CD4-positive, CD25-positive, alpha-beta regulatory T cell (primary cell): Measurements from ENCODE around the gene ARL10. TPM values are rescaled to one million over a fixed set of nuclear protein-coding genes. Genes with fewer than 3 reads are reported as not detected.

Source experiments
- ATAC-seq, 2 donors: fragments of 150-1000 bp; cut with Tn5 transposase; one replicate each; pipeline ENCODE4 v1.10.0; 2021; ENCODE audit warnings: low read depth in 2 of 2, moderate number of reproducible peaks in 2 of 2, moderate library complexity in 1 of 2
- DNase-seq, 3 donors: peaks; one replicate each; pipeline versions ENCODE4 v3.0.0 to v3.0.0-alpha.2; 2012 to 2022; ENCODE audit warnings: mixed read lengths in 1 of 3
- H3K27ac ChIP-seq: one replicate; pipeline ENCODE4 v1.7.0; 2013; ENCODE audit warnings: mild to moderate bottlenecking, low read length; ENCODE audit not compliant: insufficient read depth, poor library complexity, severe bottlenecking
- H3K27me3 ChIP-seq: one replicate; pipeline ENCODE4 v1.7.0; 2013; ENCODE audit warnings: low read length; ENCODE audit not compliant: control insufficient read depth, insufficient read depth
- H3K36me3 ChIP-seq: one replicate; pipeline ENCODE4 v1.7.0; 2013; ENCODE audit warnings: mild to moderate bottlenecking, low read length, moderate library complexity; ENCODE audit not compliant: control insufficient read depth, insufficient read depth
- H3K4me1 ChIP-seq: 2 replicates; pipeline ENCODE4 v1.7.0; 2013; ENCODE audit warnings: mild to moderate bottlenecking, low read length; ENCODE audit not compliant: insufficient read depth, control insufficient read depth, poor library complexity, severe bottlenecking
- H3K4me3 ChIP-seq: one replicate; pipeline ENCODE4 v1.7.0; 2013; ENCODE audit warnings: low read depth, mild to moderate bottlenecking, low read length, moderate library complexity
- H3K9me3 ChIP-seq, 2 experiments: 1 replicate in 1 of 2; 2 replicates in 1 of 2; pipeline ENCODE4 v1.7.0; 2013; ENCODE audit warnings: low read length in 2 of 2, mild to moderate bottlenecking in 1 of 2, moderate library complexity in 1 of 2; ENCODE audit not compliant: control insufficient read depth in 2 of 2
- H3K27ac Mint-ChIP-seq, 3 donors: one replicate each; pipeline ENCODE4 v1.8.0; 2020 to 2022; ENCODE audit warnings: mild to moderate bottlenecking in 3 of 3, mixed read lengths in 3 of 3, moderate library complexity in 2 of 3
- H3K27me3 Mint-ChIP-seq: one replicate; pipeline ENCODE4 v1.8.0; 2022; ENCODE audit warnings: mild to moderate bottlenecking, mixed read lengths
- H3K36me3 Mint-ChIP-seq: one replicate; pipeline ENCODE4 v1.8.0; 2020; ENCODE audit warnings: mixed read lengths
- H3K4me1 Mint-ChIP-seq, 4 donors: one replicate each; pipeline ENCODE4 v1.8.0; 2020 to 2022; ENCODE audit warnings: mixed read lengths in 4 of 4, mild to moderate bottlenecking in 1 of 4
- H3K4me3 Mint-ChIP-seq, 4 donors: one replicate each; pipeline ENCODE4 v1.8.0; 2020 to 2022; ENCODE audit warnings: mild to moderate bottlenecking in 4 of 4, mixed read lengths in 4 of 4, moderate library complexity in 3 of 4
- H3K9me3 Mint-ChIP-seq, 7 donors: one replicate each; pipeline ENCODE4 v1.8.0; 2020 to 2022; ENCODE audit warnings: mixed read lengths in 7 of 7, mild to moderate bottlenecking in 3 of 7, moderate library complexity in 2 of 7
- polyA plus RNA-seq, 4 donors: library from polyadenylated mRNA; unstranded; fragments of 300-500 nt; fragmentation: Illumina TruSeq; gene quantifications; one replicate each; pipeline ENCODE4 v1.2.3, GENCODE V29; 2021
- total RNA-seq: library from RNA; stranded (reverse); gene quantifications from one replicate; pipeline ENCODE4 v1.2.3, GENCODE V29; 2022

Gene ARL10
- total and polyA plus RNA-seq, 5 donors from 2014 or later: 1.6 to 4.8 (median 2.3) TPM

DNA sequence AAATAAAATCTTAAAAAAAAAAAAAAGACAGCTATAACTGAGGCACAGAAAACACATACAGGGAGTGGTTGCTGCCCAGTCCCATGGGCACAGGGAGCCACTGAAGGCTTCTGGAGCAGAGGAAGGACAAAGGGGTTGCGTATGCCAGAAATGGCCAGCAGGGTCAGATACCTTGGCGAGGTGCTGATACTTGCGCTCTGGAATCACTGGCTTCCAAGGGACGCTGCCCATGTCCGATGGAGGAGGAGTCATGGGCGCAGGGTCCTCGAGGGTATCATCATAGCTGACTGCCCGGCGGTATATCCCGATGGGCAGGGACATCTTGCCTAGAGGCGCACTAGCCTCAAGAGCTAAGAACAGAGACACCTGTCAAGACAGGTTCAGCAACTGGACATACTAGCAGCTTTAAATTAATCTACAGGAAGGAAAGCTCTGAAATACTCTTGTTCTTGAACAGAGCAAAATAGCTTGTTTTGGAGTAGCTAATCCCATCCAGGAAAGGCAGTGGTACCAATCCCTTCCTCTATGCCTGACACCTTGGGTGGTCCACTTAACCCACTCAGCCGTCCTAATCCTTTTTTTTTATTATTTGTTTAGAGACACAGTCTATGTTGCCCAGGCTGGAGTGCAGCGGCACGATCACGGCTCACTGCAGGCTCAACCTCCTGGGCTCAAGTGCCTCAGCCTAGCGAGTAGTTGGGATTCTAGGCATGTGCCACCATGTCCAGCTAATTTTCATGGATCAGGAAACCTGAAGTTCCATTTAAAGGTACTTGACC is 9.7 kb upstream of the ARL10 start:
- H3K9me3 Mint-ChIP-seq: no peaks in the 10 kb centered on the region
- H3K4me3 Mint-ChIP-seq: peak overlapping the region in 1 of 4 donors; percentile 80
- H3K4me1 Mint-ChIP-seq: peaks cover 16 to 54% (median 35%) of the 10 kb centered on the region in 4 donors
- Histone ChIP-seq H3K36me3 (peaks cover 70% of the 10 kb centered on the region), H3K27me3 (no peaks in the 10 kb centered on the region), H3K4me1 (peaks cover 11% of the 10 kb centered on the region), H3K27ac (no peak overlapping the region), H3K9me3 (no peaks in the 10 kb centered on the region), H3K4me3 (no peak overlapping the region)
- H3K27ac Mint-ChIP-seq: no peak overlapping the region
- ATAC-seq (no peak), DNase-seq (no peak)
- H3K27me3 Mint-ChIP-seq: no peaks in the 10 kb centered on the region
- peaks cover 46% of the 10 kb centered on the region for H3K36me3 Mint-ChIP-seq

DNA sequence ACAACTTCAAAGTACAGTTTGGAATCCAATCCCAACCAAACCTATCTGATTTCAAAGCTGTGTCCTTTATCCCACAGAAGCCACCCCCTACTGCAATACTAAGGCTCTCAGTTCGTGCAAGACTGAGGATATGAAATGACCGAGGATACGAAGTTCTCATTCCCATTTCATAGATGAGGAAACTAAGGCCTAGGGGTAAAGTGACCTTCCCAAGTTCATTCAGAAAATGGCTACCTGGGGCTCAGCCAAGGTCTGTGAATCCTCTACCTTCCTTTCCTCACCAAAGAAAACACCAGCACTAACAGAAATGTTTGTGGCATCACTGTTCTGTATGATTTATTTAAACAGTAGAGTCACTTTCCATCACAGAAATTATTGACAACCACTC is 9.1 kb upstream of the ARL10 start:
- Mint-ChIP-seq H3K27ac (peak overlapping the region in 1 of 3 donors; percentile 79), H3K4me1 (peaks cover 16 to 57% (median 35%) of the 10 kb centered on the region in 4 donors)

DNA sequence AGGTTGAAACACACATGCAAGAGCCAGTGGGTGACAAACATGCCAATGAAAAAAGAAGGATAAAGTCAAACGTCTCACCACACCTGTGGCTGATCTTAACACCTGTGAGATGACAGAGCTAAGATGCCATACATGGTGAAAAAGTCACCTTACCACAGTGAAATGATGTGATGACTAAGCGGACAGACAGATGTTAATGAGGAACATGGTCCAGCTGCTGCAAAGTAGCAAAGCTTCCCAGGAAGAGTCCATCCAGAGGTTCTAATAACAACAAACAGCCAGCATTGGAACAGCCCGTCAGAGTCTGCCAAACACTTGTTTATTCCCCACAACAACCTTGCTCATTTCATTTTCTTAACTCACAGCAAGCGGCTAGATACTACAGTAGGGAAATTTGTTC is 5.6 kb upstream of the ARL10 start:
- no peak for ATAC-seq
- Histone ChIP-seq H3K27ac (no peak overlapping the region), H3K4me1 (peaks cover 28% of the 10 kb centered on the region), H3K4me3 (peak overlapping the region; percentile 49), H3K9me3 (no peaks in the 10 kb centered on the region), H3K36me3 (peaks cover 33% of the 10 kb centered on the region), H3K27me3 (no peaks in the 10 kb centered on the region)
- peak in 1 of 3 donors; percentile 15 for DNase-seq
- Mint-ChIP-seq H3K36me3 (peaks cover 22% of the 10 kb centered on the region), H3K27me3 (no peaks in the 10 kb centered on the region), H3K9me3 (no peaks in the 10 kb centered on the region), H3K4me3 (peak overlapping the region; percentile 84 to 93 (median 86)), H3K4me1 (peaks cover 16 to 52% (median 35%) of the 10 kb centered on the region in 4 donors), H3K27ac (peak overlapping the region; percentile 60 to 95 (median 65))

More for the DNA sequence above, 9.1 kb upstream of the ARL10 start:
- Mint-ChIP-seq H3K27me3 (no peaks in the 10 kb centered on the region), H3K4me3 (peak overlapping the region in 2 of 4 donors; percentile 5 to 16), H3K9me3 (no peaks in the 10 kb centered on the region), H3K36me3 (peaks cover 43% of the 10 kb centered on the region)
- no peak for DNase-seq
- Histone ChIP-seq H3K36me3 (peaks cover 67% of the 10 kb centered on the region), H3K4me1 (peaks cover 17% of the 10 kb centered on the region), H3K27ac (no peak overlapping the region), H3K27me3 (no peaks in the 10 kb centered on the region), H3K4me3 (no peak overlapping the region), H3K9me3 (no peaks in the 10 kb centered on the region)
- no peak for ATAC-seq

DNA sequence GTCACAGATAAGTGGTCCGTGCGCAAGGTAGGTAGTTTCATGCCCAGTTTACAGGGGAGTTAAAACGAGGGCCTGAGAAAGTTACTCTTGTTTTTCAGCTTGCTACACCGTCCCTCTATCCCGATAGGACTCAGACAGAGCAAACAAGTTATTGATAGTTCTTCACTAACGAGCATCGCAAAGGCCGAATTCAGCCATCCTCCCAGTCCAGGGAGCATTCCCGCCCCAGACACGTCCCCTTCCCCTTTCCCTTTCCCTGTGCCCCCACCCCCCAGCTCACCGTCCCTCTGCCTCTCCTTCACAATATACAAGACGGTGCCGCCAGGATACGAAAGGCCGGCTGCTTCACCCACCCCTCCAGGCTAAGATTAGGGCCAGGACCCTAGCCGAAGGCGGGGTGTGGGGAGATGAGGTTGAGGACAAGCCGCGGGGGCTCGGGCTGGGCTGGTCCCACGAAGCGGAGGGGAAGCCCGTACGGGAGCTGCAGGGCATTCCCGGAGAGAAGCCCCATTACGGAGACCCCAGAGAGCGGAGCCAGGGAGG is 4.3 kb upstream of the ARL10 start:
- H3K27ac Mint-ChIP-seq: peak overlapping the region; percentile 95 to 98 (median 98)
- no peaks in the 10 kb centered on the region for H3K27me3 Mint-ChIP-seq
- Histone ChIP-seq H3K4me3 (peak overlapping the region; percentile 79), H3K4me1 (peaks cover 36% of the 10 kb centered on the region), H3K36me3 (peaks cover 20% of the 10 kb centered on the region), H3K9me3 (no peaks in the 10 kb centered on the region), H3K27ac (peak overlapping the region; percentile 86), H3K27me3 (no peaks in the 10 kb centered on the region)
- H3K9me3 Mint-ChIP-seq: no peaks in the 10 kb centered on the region
- DNase-seq: no peak
- H3K4me1 Mint-ChIP-seq: peaks cover 16 to 53% (median 29%) of the 10 kb centered on the region in 4 donors
- peaks cover 17% of the 10 kb centered on the region for H3K36me3 Mint-ChIP-seq
- ATAC-seq: no peak
- H3K4me3 Mint-ChIP-seq: peak overlapping the region; percentile 97 to 99 (median 99)

DNA sequence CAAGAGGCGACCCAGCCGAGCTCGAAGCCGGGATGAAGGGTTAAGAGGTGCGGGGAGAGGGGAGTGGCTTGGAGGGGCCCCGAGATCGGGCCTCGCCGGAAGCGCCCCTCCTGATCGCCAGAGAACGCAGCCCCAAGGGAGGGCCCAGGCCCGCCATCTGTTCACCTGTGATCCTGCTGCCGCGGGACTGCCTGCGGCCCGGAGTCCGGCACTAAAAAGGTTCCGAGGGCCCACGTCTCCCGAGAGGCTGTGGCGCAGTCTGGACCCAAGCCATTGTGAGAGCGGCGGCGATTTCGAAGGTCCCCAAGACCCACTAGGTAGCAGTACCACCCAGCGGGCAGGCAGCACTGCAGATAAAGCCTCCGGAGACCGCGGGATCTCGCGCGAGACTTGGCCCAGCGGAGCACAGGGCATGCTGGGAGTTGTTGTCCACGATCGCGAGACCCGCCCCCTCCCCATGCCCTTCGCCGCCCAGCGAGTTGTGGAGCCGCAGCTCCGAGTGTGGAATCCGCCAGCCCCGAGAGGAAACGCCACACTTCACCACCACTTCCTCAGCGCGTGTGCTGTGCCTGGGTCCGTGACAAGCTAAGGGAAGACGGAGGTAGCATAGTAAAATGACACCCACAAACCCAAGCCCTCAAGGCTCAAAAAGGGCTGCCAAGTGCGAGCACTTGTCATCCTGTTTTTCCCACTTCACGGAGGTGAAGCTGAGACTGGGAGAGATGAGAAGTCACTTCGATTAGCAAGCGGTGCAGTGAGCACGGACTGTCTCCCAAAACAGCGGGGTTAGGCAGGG is 3.7 kb upstream of the ARL10 start, which contains the start of gene KIAA1191:
Gene KIAA1191 (minus strand): TSS at position 328 of the 796 bp plus-strand sequence. CDS start 2,256 bp downstream, outside the sequence.
- no peaks in the 10 kb centered on the region for H3K27me3 Mint-ChIP-seq

DNA sequence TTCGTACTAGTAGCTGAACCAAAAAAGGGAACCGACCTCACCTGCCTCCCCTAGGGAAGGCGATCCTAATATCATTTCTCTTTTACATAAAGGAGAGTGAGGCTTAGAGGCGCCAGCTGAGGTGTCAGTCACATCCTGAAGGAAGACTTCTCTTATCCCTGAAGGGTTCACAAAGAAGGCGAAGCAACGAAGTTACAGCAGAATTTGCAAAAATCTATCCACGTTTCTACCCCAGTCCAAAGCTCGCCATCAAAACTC is 3.1 kb upstream of the ARL10 start:
- H3K27ac ChIP-seq: peak overlapping the region; percentile 86

More for the DNA sequence above, 3.7 kb upstream of the ARL10 start, which contains the start of gene KIAA1191:
- peak within 1 kb of the TSS; percentile 95 to 98 (median 98) for H3K27ac Mint-ChIP-seq
- ATAC-seq (peak; percentile 92 to 95), DNase-seq (peak; percentile 93 to 98 (median 94))
- peaks cover 13 to 52% (median 30%) of the 10 kb centered on the region in 4 donors for H3K4me1 Mint-ChIP-seq
- Histone ChIP-seq H3K4me3 (peak within 1 kb of the TSS; percentile 79), H3K4me1 (peaks cover 42% of the 10 kb centered on the region), H3K27ac (peak within 1 kb of the TSS; percentile 86), H3K36me3 (peaks cover 13% of the 10 kb centered on the region), H3K9me3 (no peaks in the 10 kb centered on the region), H3K27me3 (no peaks in the 10 kb centered on the region)
- peaks cover 14% of the 10 kb centered on the region for H3K36me3 Mint-ChIP-seq
- H3K9me3 Mint-ChIP-seq: no peaks in the 10 kb centered on the region
- peak within 1 kb of the TSS; percentile 97 to 99 (median 99) for H3K4me3 Mint-ChIP-seq

DNA sequence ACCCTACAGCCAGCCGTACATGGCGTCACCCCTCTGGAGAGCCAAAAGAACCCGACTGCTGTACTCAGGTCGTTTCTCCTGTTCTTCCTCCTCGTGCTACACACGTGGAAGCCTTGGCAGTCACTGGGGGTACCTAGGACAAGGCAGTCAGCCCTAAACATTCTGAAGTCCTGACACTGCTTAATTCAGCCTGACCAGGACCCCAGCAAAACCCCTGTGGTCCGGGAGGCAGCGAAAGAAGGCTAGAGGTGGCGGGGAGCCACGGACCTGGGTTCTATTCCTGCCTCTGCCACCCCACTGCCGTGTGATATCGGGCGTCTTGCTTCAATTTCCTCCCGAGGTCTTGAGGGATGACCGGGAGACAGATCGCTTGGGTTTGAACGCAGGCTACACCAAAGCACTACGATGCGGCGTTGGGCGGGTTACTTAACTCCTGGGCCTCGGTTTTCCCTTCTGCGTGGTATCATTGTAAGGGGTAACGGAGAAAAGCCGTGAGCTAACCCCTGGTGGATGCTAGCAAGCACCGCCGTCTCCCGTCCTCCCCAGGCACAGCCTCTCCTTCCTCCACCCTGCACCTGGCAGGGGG is 429 bp upstream of the ARL10 start:
- peaks cover 39% of the 10 kb centered on the region for H3K4me1 ChIP-seq
- ATAC-seq: no peak
- H3K4me1 Mint-ChIP-seq: peaks cover under 1 to 37% (median 17%) of the 10 kb centered on the region in 4 donors
- H3K9me3 ChIP-seq: no peaks in the 10 kb centered on the region
- no peaks in the 10 kb centered on the region for H3K36me3 ChIP-seq
- peak overlapping the region; percentile 77 for H3K4me3 ChIP-seq
- H3K27me3 Mint-ChIP-seq: no peaks in the 10 kb centered on the region
- H3K4me3 Mint-ChIP-seq: peak overlapping the region; percentile 80 to 86 (median 85)
- H3K27ac ChIP-seq: peak overlapping the region; percentile 51
- DNase-seq: no peak
- peak overlapping the region; percentile 79 to 89 (median 83) for H3K27ac Mint-ChIP-seq
- no peaks in the 10 kb centered on the region for H3K27me3 ChIP-seq
- peaks cover 14% of the 10 kb centered on the region for H3K36me3 Mint-ChIP-seq
- H3K9me3 Mint-ChIP-seq: no peaks in the 10 kb centered on the region

More for the DNA sequence above, 3.1 kb upstream of the ARL10 start:
- peak overlapping the region; percentile 95 to 98 (median 98) for H3K27ac Mint-ChIP-seq
- no peaks in the 10 kb centered on the region for H3K9me3 Mint-ChIP-seq
- Histone ChIP-seq H3K27me3 (no peaks in the 10 kb centered on the region), H3K9me3 (no peaks in the 10 kb centered on the region), H3K4me3 (peak overlapping the region; percentile 56), H3K36me3 (peaks cover 10% of the 10 kb centered on the region), H3K4me1 (peaks cover 42% of the 10 kb centered on the region)
- peak overlapping the region; percentile 97 to 99 (median 99) for H3K4me3 Mint-ChIP-seq
- ATAC-seq: no peak
- peaks cover 12 to 50% (median 31%) of the 10 kb centered on the region in 4 donors for H3K4me1 Mint-ChIP-seq
- peaks cover 14% of the 10 kb centered on the region for H3K36me3 Mint-ChIP-seq
- DNase-seq: no peak
- H3K27me3 Mint-ChIP-seq: no peaks in the 10 kb centered on the region
